ENCODE results near the gene FAM9A. TPM values are rescaled to one million over a fixed set of nuclear protein-coding genes. Genes with fewer than 3 reads are reported as not detected.

FAM9A gene
- total and polyA plus RNA-seq, 2 of the 8 experiments (the other 6 are each of a cell fraction or from before 2014, with no cell fraction given), result not detected

DNA sequence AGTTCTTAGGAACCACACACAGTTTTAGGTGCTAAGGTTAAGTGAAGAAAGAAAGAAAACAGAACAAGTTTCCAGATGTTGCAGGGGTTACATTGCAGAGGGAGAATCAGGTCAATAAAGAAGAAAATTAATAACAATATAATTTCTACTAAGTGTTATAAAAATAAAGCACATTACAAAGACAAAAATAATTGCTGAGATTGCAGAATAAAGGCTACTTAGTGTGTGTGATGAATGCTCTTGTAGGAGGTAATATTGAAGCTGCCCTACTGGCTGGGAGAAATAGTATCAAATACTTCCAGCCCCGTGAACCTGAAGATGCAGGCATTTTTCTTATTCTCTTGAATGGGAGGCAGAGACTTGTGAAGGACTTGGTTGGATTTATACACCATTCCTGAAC lies 33.2 kb upstream of the FAM9A start:
- Histone ChIP-seq H4K91ac (replicated peaks; ENCODE audit: insufficient read length, low read length) (no peak overlapping the region), H2BK5ac (ENCODE audit: low read depth, low read length) (no peak overlapping the region), H3K79me2 (ENCODE audit: control insufficient read depth in 1 of 2, insufficient read depth in 2 of 2, low read length in 2 of 2) (no peaks in the 10 kb centered on the region), H3K79me1 (ENCODE audit: low read depth, low read length) (no peaks in the 10 kb centered on the region), H2AK5ac (ENCODE audit: low read depth, low read length) (no peak overlapping the region), H3K4ac (replicated peaks; ENCODE audit: insufficient read length, low read depth, low read length) (no peak overlapping the region), H3K23me2 (ENCODE audit: low read depth, low read length) (no peaks in the 10 kb centered on the region), H3K36me3 (ENCODE audit: control insufficient read depth in 2 of 4, insufficient read depth in 4 of 4, low read length in 3 of 4) (no peaks in the 10 kb centered on the region), H3K4me3 (ENCODE audit: extremely low read depth in 1 of 4, insufficient read depth in 2 of 4, low read depth in 3 of 4, low read length in 4 of 4) (no peak overlapping the region), H3K9ac (replicated peaks in 1 of 4; ENCODE audit: extremely low read depth in 1 of 4, low read depth in 3 of 4, low read length in 3 of 4) (no peak overlapping the region), H3K4me2 (ENCODE audit: insufficient read depth in 1 of 2, low read depth in 2 of 2, low read length in 2 of 2) (no peak overlapping the region), H4K8ac (ENCODE audit: extremely low read depth, insufficient read depth, low read length) (no peak overlapping the region), H2BK12ac (ENCODE audit: low read depth, low read length) (no peak overlapping the region), H3K18ac (ENCODE audit: extremely low read depth, low read length) (no peak overlapping the region), H4K5ac (ENCODE audit: insufficient read length, low read depth, low read length) (no peak overlapping the region), H3K14ac (ENCODE audit: insufficient read length) (no peak overlapping the region), H2BK120ac (replicated peaks; ENCODE audit: low read depth, low read length) (no peak overlapping the region), H2BK20ac (ENCODE audit: low read length) (no peak overlapping the region), H3K23ac (ENCODE audit: insufficient read length) (no peak overlapping the region), H2AFZ (ENCODE audit: low read length) (no peak overlapping the region), H4K20me1 (replicated peaks in 1 of 2; ENCODE audit: control insufficient read depth in 1 of 2, insufficient read depth in 2 of 2, low read length in 2 of 2) (no peaks in the 10 kb centered on the region), H3K4me1 (replicated peaks in 1 of 4; ENCODE audit: control insufficient read depth in 3 of 4, insufficient read depth in 4 of 4, low read length in 3 of 4) (no peaks in the 10 kb centered on the region), H3K27ac (ENCODE audit: low read depth, low read length) (no peak overlapping the region), H3K9me3 (ENCODE audit: insufficient read depth in 2 of 2, low read depth in 1 of 2, low read length in 1 of 2) (no peaks in the 10 kb centered on the region), H3K27me3 (replicated peaks in 1 of 4; ENCODE audit: control insufficient read depth in 3 of 4, extremely low read depth in 1 of 4, insufficient read depth in 3 of 4, low read length in 3 of 4) (no peaks in the 10 kb centered on the region), H3K56ac (replicated peaks; ENCODE audit: insufficient read length, low read depth, low read length) (no peak overlapping the region), H2BK15ac (ENCODE audit: low read length) (no peak overlapping the region)
- DNase-seq (ENCODE audit: low read depth in 1 of 2, low spot score in 2 of 2), result no peak
- 91% methylated on average over 1 of the region's 1 CpG; no CpG with 5 or more reads in 1 of the 2 experiments for WGBS, 2 experiments (ENCODE audit: extremely low coverage in 1 of 2, insufficient coverage in 1 of 2, insufficient read length in 1 of 2, insufficient replicate concordance in 2 of 2, low coverage in 1 of 2, low lambda C conversion rate in 2 of 2, missing lambda C conversion rate in 1 of 2)
- no peak for FAIRE-seq
- ChIA-PET POLR2A (ENCODE audit: partially characterized antibody) (no interaction called here), CTCF (ENCODE audit: partially characterized antibody) (interaction anchor here (1.0 kb wide), 1 partner anchor 15 kb away, joined by 5 read pairs; no protein-coding TSS in a partner anchor)
- TF ChIP-seq SIRT6 (IDR thresholded peaks at IDR 0.05; ENCODE audit: low read length), result no peak

Data from H1 (cell line).